A549 (cell line): ENCODE data around the gene VOPP1. TPM values are rescaled to one million over a fixed set of nuclear protein-coding genes. Genes with fewer than 3 reads are reported as not detected.

Source experiments
- ATAC-seq, 2 experiments: fragments of 200-7000 bp in 1 of 2; fragments of >200 bp in 1 of 2; cut with Nextera tagmentation in 1 of 2; cut with Tn5 transposase in 1 of 2; 3 replicates each; pipeline versions ENCODE4 v1.8.0 to v1.9.1; 2018 to 2020; ENCODE audit warnings: mild to moderate bottlenecking in 1 of 2, moderate library complexity in 1 of 2
- CTCF ChIA-PET: fragments of 300-600 bp; sonication (Branson Sonifier 250); formaldehyde crosslinking; extraction: SDS; loops from one replicate; lab custom pipeline; 2021; ENCODE audit warnings: antibody characterized with exemption, inconsistent platforms; lab: Yijun Ruan, JAX
- POLR2A ChIA-PET: fragments of 350-600 bp; formaldehyde crosslinking; extraction: SDS; loops from one replicate; lab custom pipeline; 2021; ENCODE audit warnings: antibody characterized with exemption, inconsistent platforms; lab: Yijun Ruan, JAX
- DNase-seq, 2 experiments: peaks; one replicate each; pipeline versions ENCODE4 v3.0.0 to v3.0.0-alpha.2; 2011 to 2016; ENCODE audit warnings: low read depth in 1 of 2, low spot score in 1 of 2
- FAIRE-seq: peaks from 2 replicates; lab custom pipeline; 2011; peaks lifted over from hg19 to GRCh38; lab: Jason Lieb, UNC
- H3K27ac ChIP-seq, 2 experiments: fragments of >200 bp; sonication (Bioruptor Twin); formaldehyde crosslinking; 3 replicates each; pipeline ENCODE4 v1.5.1; 2016 to 2017
- H3K4me1 ChIP-seq: fragments of >200 bp; sonication (Bioruptor Twin); formaldehyde crosslinking; 3 replicates; pipeline ENCODE4 v1.6.1; 2016
- H3K4me2 ChIP-seq: fragments of >200 bp; sonication (Bioruptor Twin); formaldehyde crosslinking; 3 replicates; pipeline ENCODE4 v1.6.1; 2016
- H3K4me3 ChIP-seq: fragments of >200 bp; sonication (Bioruptor Twin); formaldehyde crosslinking; 3 replicates; pipeline ENCODE4 v1.5.1; 2016
- H3K9me3 ChIP-seq: fragments of >200 bp; sonication (Bioruptor Twin); formaldehyde crosslinking; 3 replicates; pipeline ENCODE4 v1.6.1; 2016
- BHLHE40 ChIP-seq: IDR thresholded peaks from 2 replicates; pipeline ENCODE4 v1.6.1; 2012; ENCODE audit warnings: low read depth, low read length, inconsistent platforms
- CBX2 ChIP-seq: fragments of 200-600 bp; sonication (generic); IDR thresholded peaks from 2 replicates; pipeline ENCODE4 v1.6.1; 2016; ENCODE audit warnings: low read depth, mild to moderate bottlenecking, borderline replicate concordance
- CEBPB ChIP-seq, 2 experiments: fragments of >200 bp in 1 of 2; sonication (Bioruptor Twin) in 1 of 2; formaldehyde crosslinking in 1 of 2; IDR thresholded peaks; 2 replicates each; pipeline ENCODE4 v1.6.1; 2012 to 2016
- CHD2 ChIP-seq: fragments of 150-350 bp; IDR thresholded peaks from 2 replicates; pipeline ENCODE4 v1.6.1; 2014; ENCODE audit warnings: low read length; ENCODE audit not compliant: partially characterized antibody
- CHD4 ChIP-seq: fragments of 200-600 bp; sonication (generic); IDR thresholded peaks from 2 replicates; pipeline ENCODE4 v1.6.1; 2016; ENCODE audit warnings: antibody characterized with exemption, mild to moderate bottlenecking, borderline replicate concordance
- EHF ChIP-seq: fragments of 250-450 bp; sonication (Bioruptor Pico); IDR thresholded peaks from 2 replicates; pipeline ENCODE4 v1.5.0; 2020; ENCODE audit warnings: mild to moderate bottlenecking
- EHMT2 ChIP-seq: fragments of 200-600 bp; sonication (generic); IDR thresholded peaks from 2 replicates; pipeline ENCODE4 v1.6.1; 2016; ENCODE audit warnings: antibody characterized with exemption, low read depth, mild to moderate bottlenecking, moderate library complexity
- EP300 ChIP-seq, 2 experiments: fragments of >200 bp; sonication (Bioruptor Twin); formaldehyde crosslinking; IDR thresholded peaks; 2 replicates in 1 of 2; 3 replicates in 1 of 2; pipeline ENCODE4 v1.6.1; 2016 to 2017
- FOSL2 ChIP-seq, 2 experiments: fragments of 450-650 bp in 1 of 2; fragments of >200 bp in 1 of 2; sonication (Bioruptor Twin) in 1 of 2; formaldehyde crosslinking; IDR thresholded peaks; 2 replicates each; pipeline versions ENCODE4 v1.5.0 to v1.6.1; 2016 to 2020; ENCODE audit warnings: mild to moderate bottlenecking in 1 of 2, moderate library complexity in 1 of 2
- GATA3 ChIP-seq: IDR thresholded peaks from 2 replicates; pipeline ENCODE4 v1.6.1; 2012; ENCODE audit warnings: borderline replicate concordance
- JUNB ChIP-seq: fragments of >200 bp; sonication (Bioruptor Twin); formaldehyde crosslinking; IDR thresholded peaks from 2 replicates; pipeline ENCODE4 v1.6.1; 2016
- KDM5A ChIP-seq: fragments of 200-600 bp; sonication (generic); IDR thresholded peaks from 2 replicates; pipeline ENCODE4 v1.6.1; 2016; ENCODE audit warnings: antibody characterized with exemption, mild to moderate bottlenecking
- MYC ChIP-seq: IDR thresholded peaks from 2 replicates; pipeline ENCODE4 v1.6.1; 2012; ENCODE audit warnings: mild to moderate bottlenecking, inconsistent platforms, low read length, improper control_type of control experiment, borderline replicate concordance
- NFE2L2 ChIP-seq: fragments of 150-350 bp; conservative IDR thresholded peaks from 2 replicates; pipeline ENCODE4 v1.6.1; 2014; ENCODE audit warnings: low read length
- NPAS2 ChIP-seq: fragments of 250-450 bp; sonication (Bioruptor Pico); IDR thresholded peaks from 2 replicates; pipeline ENCODE4 v1.8.0; 2022; ENCODE audit warnings: mild to moderate bottlenecking, moderate library complexity, borderline replicate concordance
- PHF8 ChIP-seq: fragments of 200-600 bp; sonication (generic); IDR thresholded peaks from 2 replicates; pipeline ENCODE4 v1.6.1; 2016; ENCODE audit warnings: low read depth, mild to moderate bottlenecking, antibody characterized with exemption, moderate library complexity, borderline replicate concordance
- RFX5 ChIP-seq: fragments of 450-650 bp; IDR thresholded peaks from 2 replicates; pipeline ENCODE4 v1.7.1; 2014; ENCODE audit warnings: antibody characterized with exemption, mild to moderate bottlenecking, moderate library complexity
- TFCP2L1 ChIP-seq: fragments of 250-450 bp; sonication (Bioruptor Pico); IDR thresholded peaks from 2 replicates; pipeline ENCODE4 v1.5.0; 2021; ENCODE audit warnings: mild to moderate bottlenecking
- ZFP36 ChIP-seq: fragments of 450-650 bp; IDR thresholded peaks from 2 replicates; pipeline ENCODE4 v1.6.1; 2014; ENCODE audit warnings: borderline replicate concordance; ENCODE audit not compliant: partially characterized antibody
- ZSCAN20 ChIP-seq: fragments of 250-450 bp; sonication (Bioruptor Pico); IDR thresholded peaks from 2 replicates; pipeline ENCODE4 v1.8.0; 2022; ENCODE audit warnings: mild to moderate bottlenecking, moderate library complexity
- WGBS: methylation state at CpG from one replicate; pipeline ENCODE4 v1.1.6; 2017; ENCODE audit errors: missing lambda C conversion rate; 5-methylcytosine and 5-hydroxymethylcytosine counted together
- polyA plus RNA-seq, 4 experiments: library from polyadenylated mRNA; depleted of rRNA in 3 of 4; stranded (reverse); fragments of >200 nt; fragmentation: RNase III in 1 of 4; extraction: RNeasy Plus Mini Kit Qiagen cat#74134 plus additional on column Dnase treatment in 1 of 4; gene quantifications; 2 replicates in 3 of 4; 3 replicates in 1 of 4; pipeline ENCODE4 v1.2.3, GENCODE V29; 2011 to 2017
- TF ChIP-seq, protein P1 (sequence below): IDR thresholded peaks from 2 replicates; pipeline ENCODE4 v1.6.1; 2012; ENCODE audit warnings: low read depth, borderline replicate concordance
- TF ChIP-seq, protein P2 (sequence below): fragments of 450-650 bp; IDR thresholded peaks from 2 replicates; pipeline ENCODE4 v1.6.1; 2014; ENCODE audit warnings: antibody characterized with exemption
- TF ChIP-seq, protein P3 (sequence below): IDR thresholded peaks from 2 replicates; pipeline ENCODE4 v1.6.1; 2012
- TF ChIP-seq, protein P4 (sequence below): fragments of >200 bp; sonication (Bioruptor Twin); formaldehyde crosslinking; IDR thresholded peaks from 3 replicates; pipeline ENCODE4 v1.6.1; 2016

VOPP1 gene
- polyA plus RNA-seq, 2 of the 4 experiments (the other 2 are of a cell fraction): 68.1 to 73.4 TPM

DNA sequence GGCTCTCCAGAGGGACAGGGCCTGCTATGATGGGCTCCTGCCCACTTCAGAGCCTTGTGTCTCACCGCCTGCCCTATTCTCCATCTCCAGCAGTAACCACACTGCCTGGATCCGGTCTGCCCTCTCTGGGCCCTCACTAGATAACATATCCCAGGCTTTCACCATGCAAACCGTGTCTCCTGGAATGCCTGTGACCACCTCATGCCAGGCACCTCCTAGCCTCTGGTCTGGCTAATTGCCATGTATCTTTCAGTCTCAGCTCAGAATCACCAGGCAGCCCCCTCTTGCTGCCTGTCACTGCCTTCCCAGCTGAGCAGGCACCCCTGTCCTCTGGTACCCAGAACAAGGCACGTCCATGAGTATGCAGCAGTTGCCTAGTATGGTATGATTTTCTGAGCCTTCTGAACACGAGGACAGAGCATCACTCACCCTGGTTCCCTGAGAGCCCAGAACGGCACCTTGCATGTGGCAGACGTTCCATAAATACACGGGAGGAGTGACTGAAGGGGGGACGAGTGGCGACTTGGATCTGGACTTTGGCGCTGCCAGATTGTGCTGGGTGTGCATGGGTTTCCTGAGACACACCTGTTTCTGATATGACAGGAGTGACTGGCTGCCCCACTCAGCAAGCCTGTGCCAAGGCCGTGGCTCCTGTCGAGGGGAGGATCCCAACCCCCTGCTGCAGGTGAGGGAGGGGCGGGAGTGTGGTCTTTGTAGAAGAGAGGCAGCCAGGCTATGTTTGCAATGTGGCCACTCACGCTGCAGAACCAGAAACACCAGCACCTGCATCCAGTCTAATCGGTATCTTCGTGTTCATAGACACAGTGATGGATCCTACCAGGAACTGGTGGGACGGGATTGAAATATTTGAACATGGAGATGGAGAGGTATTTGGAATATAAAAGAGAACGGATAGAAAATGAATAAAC, 95.2 kb downstream of the VOPP1 start:
- POLR2A ChIA-PET: no interaction called here

DNA sequence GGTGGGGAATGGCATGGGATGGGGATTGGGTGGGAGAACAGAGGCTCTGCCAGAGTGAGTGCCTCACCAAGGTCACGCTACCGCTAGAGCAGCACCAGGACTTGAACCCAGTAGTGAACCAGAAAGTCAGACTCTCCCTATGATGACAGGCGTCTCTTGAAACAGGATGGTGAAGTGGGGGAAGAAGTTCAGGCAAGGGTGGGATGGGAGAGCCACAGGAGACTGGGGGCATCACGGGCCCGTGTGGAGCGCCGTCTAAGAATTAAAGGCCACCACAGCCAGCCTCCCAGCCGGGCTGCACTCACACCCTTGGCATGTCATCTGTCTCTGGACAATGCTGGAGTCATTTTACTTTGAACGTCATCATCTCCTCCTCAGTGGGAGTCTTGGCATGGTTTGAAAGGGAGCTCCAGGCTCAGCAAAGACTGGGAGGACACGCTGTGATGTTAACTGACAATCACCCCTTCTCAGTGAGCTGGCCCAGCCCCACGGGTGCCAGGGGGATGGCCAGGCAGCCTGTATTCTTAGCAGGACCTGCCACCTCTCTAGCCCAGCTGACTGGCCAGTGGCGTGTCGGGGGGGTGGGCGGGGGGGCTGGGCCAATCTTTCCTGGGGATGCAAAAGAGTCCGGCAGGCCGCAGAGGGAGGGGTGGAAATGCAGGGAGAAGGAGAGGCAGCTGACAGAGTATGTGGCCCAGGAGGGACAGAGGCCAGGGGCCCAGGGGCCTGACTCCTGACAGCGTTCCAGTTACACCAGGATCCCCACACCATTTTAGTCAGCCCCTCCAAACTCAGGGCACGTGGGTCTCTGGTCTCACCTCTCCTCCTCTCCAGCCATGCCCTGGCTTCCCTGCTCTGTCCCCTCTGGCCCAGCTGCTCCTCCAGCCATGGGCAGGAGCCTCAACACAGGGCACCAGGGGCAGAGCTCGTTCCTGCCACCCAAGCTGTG, 96.2 kb downstream of the VOPP1 start:
- no peak for DNase-seq
- ATAC-seq: no peak; a peak in 1 of 6 replicates
- Histone ChIP-seq H3K4me1 (no peaks in the 10 kb centered on the region), H3K9me3 (no peaks in the 10 kb centered on the region), H3K4me2 (no peak overlapping the region), H3K4me3 (no peak overlapping the region), H3K27ac (no peak overlapping the region)
- POLR2A ChIA-PET: no interaction called here
- FAIRE-seq: no peak
- CTCF ChIA-PET: no interaction called here
- WGBS: 87% methylated on average over 16 of the region's 19 CpGs
- no peak for TF ChIP-seq ZFP36
- no peak for TF ChIP-seq CHD4
- TF ChIP-seq, protein P1, sequence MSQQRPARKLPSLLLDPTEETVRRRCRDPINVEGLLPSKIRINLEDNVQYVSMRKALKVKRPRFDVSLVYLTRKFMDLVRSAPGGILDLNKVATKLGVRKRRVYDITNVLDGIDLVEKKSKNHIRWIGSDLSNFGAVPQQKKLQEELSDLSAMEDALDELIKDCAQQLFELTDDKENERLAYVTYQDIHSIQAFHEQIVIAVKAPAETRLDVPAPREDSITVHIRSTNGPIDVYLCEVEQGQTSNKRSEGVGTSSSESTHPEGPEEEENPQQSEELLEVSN: no peak
- TF ChIP-seq JUNB: no peak
- no peak for TF ChIP-seq GATA3
- no peak for TF ChIP-seq EHMT2
- TF ChIP-seq RFX5: no peak
- no peak for TF ChIP-seq MYC

More for the DNA sequence above, 95.2 kb downstream of the VOPP1 start:
- 89% methylated on average over 19 of the region's 19 CpGs for WGBS
- H3K4me2 ChIP-seq: no peak overlapping the region
- FAIRE-seq: no peak
- no peak for DNase-seq
- no peaks in the 10 kb centered on the region for H3K9me3 ChIP-seq
- no peak for ATAC-seq
- no peak overlapping the region for H3K4me3 ChIP-seq
- CTCF ChIA-PET: no interaction called here
- no peak overlapping the region for H3K27ac ChIP-seq
- no peak for TF ChIP-seq NPAS2
- TF ChIP-seq NFE2L2: no peak
- no peak for TF ChIP-seq GATA3
- no peak for TF ChIP-seq CBX2
- no peak for TF ChIP-seq TFCP2L1 (CRISPR knock-in tag)
- no peak for TF ChIP-seq CHD2
- TF ChIP-seq, protein P2, sequence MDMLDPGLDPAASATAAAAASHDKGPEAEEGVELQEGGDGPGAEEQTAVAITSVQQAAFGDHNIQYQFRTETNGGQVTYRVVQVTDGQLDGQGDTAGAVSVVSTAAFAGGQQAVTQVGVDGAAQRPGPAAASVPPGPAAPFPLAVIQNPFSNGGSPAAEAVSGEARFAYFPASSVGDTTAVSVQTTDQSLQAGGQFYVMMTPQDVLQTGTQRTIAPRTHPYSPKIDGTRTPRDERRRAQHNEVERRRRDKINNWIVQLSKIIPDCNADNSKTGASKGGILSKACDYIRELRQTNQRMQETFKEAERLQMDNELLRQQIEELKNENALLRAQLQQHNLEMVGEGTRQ: no peak
- TF ChIP-seq, protein P3, sequence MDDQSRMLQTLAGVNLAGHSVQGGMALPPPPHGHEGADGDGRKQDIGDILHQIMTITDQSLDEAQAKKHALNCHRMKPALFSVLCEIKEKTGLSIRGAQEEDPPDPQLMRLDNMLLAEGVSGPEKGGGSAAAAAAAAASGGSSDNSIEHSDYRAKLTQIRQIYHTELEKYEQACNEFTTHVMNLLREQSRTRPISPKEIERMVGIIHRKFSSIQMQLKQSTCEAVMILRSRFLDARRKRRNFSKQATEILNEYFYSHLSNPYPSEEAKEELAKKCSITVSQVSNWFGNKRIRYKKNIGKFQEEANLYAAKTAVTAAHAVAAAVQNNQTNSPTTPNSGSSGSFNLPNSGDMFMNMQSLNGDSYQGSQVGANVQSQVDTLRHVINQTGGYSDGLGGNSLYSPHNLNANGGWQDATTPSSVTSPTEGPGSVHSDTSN: no peak
- TF ChIP-seq EP300 (IDR thresholded peaks at IDR 0.05): no peak
- TF ChIP-seq FOSL2 (IDR thresholded peaks at IDR 0.05): no peak
- TF ChIP-seq FOSL2 (CRISPR knock-in tag; IDR thresholded peaks at IDR 0.05): no peak
- TF ChIP-seq KDM5A: no peak
- no peak for TF ChIP-seq PHF8
- no peak for TF ChIP-seq ZSCAN20 (CRISPR knock-in tag)
- TF ChIP-seq EHF (CRISPR knock-in tag): no peak
- no peak for TF ChIP-seq CHD4
- TF ChIP-seq BHLHE40: no peak
- TF ChIP-seq, protein P4, sequence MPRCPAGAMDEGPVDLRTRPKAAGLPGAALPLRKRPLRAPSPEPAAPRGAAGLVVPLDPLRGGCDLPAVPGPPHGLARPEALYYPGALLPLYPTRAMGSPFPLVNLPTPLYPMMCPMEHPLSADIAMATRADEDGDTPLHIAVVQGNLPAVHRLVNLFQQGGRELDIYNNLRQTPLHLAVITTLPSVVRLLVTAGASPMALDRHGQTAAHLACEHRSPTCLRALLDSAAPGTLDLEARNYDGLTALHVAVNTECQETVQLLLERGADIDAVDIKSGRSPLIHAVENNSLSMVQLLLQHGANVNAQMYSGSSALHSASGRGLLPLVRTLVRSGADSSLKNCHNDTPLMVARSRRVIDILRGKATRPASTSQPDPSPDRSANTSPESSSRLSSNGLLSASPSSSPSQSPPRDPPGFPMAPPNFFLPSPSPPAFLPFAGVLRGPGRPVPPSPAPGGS: no peak
- no peak for TF ChIP-seq CEBPB (IDR thresholded peaks at IDR 0.05)
- H3K4me1 ChIP-seq: no peaks in the 10 kb centered on the region
